GM19328 (cell line): ENCODE results near the gene EXOSC2.
"Not testable (repeated sequence)": the region's sequence is repeated elsewhere in the genome, so short reads cannot be mapped to it uniquely, and the experiment has no call there.

ENCODE experiments used
- ATAC-seq: cut with Tn5 transposase; IDR thresholded peaks from one replicate; pipeline ENCODE4 v1.9.1; 2021; ENCODE audit warnings: mild to moderate bottlenecking, moderate library complexity; ENCODE audit not compliant: unreplicated experiment

Gene EXOSC2

DNA sequence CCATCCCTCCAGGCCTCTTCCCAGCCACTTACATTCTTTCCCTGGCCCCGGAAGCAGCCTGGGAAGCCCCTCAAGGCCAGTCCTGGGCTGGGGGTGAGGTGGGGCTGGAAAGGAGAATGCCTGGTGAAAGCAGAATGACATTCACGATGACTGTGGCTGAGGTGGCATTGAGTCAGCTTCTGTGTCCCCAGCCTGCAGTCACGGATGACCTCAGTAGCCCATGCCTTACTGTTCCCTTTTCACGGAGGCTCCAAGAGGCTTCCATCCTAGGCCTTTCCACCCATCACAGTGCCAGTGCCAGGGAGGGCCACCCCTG, 26.5 kb upstream of the EXOSC2 start:
- no peak for ATAC-seq

GRCh38 chr9:130668196-130668595, 25.4 kb upstream of the EXOSC2 start:
- no peak for ATAC-seq

GRCh38 chr9:130668659-130669058, 24.9 kb upstream of the EXOSC2 start:
- no peak for ATAC-seq

DNA sequence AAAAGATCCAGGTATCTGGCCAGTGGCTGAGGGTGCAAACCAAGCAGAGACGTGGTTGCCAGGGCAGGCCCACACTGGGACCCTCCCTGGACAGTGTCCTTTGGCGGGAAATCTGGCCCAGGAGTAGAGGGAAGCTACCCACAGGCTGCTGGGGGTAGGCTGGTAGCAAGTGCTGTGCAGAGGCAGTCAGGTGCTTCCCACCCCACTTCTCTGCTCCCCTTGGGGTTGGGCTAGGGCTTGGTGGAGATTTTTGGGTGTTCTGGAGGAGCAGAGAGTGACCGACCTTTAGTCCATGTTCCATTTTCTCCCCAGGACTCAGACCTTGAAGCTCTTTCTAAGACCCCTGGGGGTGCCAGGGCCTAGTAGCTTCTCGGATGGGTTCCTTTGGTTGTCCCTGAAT, 23.6 kb upstream of the EXOSC2 start:
- ATAC-seq, result no peak

- no peak for ATAC-seq
Measured at GRCh38 chr9:130670644-130671043, 22.9 kb upstream of the EXOSC2 start.

GRCh38 chr9:130672466-130672865, 21.1 kb upstream of the EXOSC2 start:
- ATAC-seq, result no peak

- no peak for ATAC-seq
Measured at GRCh38 chr9:130672933-130673615, 20.5 kb upstream of the EXOSC2 start.

- no peak for ATAC-seq
Measured at GRCh38 chr9:130675396-130675795, 18.2 kb upstream of the EXOSC2 start.

- ATAC-seq, result no peak
Measured at GRCh38 chr9:130677252-130677651, 16.3 kb upstream of the EXOSC2 start.

DNA sequence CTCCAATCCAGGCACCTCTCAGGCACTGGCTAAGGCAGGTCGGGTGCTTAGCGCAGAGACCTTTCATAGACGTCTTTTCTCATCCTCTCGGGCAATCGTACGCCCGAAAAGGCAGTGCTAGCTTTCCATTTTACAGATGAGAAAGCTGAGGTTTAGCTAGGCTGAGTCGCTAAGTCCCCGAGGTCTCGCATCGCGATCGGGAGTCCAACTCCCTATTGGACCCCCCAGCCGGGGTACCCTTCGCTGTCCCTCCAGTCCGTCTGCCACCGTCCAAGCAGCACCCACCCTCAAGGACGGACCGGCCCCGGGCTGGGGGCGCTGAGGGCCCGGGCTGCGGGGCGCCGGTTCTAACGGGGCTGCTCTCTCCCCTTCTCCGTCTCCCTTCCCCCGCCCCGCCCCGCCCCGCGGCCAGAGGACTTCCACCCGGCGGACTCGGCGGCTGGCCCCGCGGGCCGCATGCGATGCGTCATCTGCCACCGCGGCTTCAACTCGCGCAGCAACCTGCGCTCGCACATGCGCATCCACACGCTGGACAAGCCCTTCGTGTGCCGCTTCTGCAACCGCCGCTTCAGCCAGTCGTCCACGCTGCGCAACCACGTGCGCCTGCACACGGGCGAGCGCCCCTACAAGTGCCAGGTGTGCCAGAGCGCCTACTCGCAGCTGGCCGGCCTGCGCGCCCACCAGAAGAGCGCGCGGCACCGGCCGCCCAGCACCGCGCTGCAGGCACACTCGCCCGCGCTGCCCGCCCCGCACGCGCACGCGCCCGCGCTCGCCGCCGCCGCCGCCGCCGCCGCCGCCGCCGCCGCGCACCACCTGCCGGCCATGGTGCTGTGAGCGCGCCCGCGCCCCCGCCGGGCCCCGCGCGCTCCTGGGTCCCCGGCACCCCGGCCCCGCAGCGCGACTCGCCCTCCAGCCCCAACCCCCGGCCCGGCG, 12.5 kb upstream of the EXOSC2 start:
- no peak for ATAC-seq

- no peak for ATAC-seq
Measured at GRCh38 chr9:130681769-130682420, 11.7 kb upstream of the EXOSC2 start.

GRCh38 chr9:130682421-130683121, 11.0 kb upstream of the EXOSC2 start:
- no peak for ATAC-seq

- no peak for ATAC-seq
Measured at GRCh38 chr9:130685104-130685503, 8.5 kb upstream of the EXOSC2 start.

GRCh38 chr9:130685945-130686344, 7.6 kb upstream of the EXOSC2 start:
- ATAC-seq, result not testable (repeated sequence)

DNA sequence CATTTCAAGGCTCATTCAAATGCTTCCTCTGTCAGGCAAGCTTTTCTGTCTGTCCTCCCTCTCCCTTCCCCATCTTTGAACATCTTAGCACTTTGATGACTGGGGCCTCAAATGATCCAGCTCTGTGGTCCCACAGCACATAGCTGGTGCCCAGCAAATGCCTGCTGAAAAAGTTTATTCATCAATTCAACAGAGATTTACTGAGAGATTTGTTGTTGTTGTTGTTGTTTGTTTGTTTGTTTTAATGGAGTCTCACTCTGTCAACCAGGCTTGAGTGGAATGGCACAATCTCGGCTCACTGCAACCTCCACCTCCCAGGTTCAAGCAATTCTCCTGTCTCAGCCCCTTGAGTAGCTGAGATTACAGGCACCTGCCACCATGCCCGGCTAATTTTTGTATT, 6.0 kb upstream of the EXOSC2 start:
- ATAC-seq, result no peak

DNA sequence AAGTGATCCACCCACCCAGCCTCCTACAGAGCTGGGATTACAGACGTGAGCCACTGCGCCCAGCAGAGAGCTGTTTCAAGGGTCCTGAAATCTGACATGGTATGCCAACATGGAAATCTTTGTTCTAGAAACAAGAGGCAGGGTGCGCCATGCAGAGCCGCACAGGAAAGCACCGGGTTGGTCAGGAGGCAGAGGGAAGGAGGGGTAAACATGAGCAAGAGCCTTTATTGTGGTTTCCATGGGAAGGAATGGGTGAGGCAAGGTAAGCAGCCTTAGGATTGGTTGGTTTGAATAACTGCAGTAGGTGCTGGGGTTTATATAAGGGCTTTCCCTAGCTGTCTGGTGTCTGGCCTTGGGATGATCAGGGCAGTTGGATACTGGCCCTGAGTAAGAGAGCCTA, 5.5 kb upstream of the EXOSC2 start:
- no peak for ATAC-seq

DNA sequence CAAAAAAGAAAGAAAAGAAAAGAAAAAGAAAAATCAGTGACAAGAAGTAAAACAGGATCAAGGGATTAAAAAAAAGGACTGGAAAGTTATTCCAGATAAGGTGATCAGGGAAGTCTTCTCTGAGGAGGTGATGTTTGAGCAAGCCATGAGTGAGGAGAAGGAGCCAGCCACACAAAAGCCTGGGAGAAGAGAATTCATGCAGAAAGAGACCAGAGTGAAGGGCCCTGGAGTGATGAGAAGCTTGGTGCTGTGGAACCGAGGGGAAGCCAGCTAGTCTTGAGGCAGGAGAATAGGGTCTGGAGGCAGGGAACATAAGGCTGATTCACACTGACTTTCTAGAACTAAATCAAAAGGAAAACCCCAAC, 4.0 kb upstream of the EXOSC2 start:
- no peak for ATAC-seq

GRCh38 chr9:130689937-130690700, 3.5 kb upstream of the EXOSC2 start:
- ATAC-seq, result no peak

GRCh38 chr9:130692321-130692720, 1.3 kb upstream of the EXOSC2 start:
- no peak for ATAC-seq

GRCh38 chr9:130693101-130693425, 517 bp upstream of the EXOSC2 start:
- no peak for ATAC-seq

DNA sequence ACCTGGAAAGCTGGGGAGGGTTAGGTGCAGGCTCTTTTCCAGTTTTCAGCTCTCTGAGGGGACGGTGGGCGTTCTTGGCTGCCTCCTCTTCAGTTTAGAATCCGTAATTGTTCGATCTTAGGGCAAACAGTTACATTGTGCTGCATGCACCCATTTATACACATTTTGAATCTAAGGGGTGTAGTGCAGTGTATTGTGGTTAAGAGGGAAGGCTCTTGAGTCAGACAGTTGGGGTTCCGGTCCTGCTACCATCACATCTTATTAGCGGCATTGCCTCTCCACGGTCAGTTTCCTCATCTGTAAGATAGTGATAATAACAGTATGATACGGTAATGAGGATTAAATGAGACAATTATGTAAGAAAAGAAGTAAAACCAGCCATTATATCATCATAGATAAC, 625 bp downstream of the EXOSC2 start:
- ATAC-seq, result no peak
